ENCODE measurements around the gene PCSK6.

- no peak for TF ChIP-seq CSRNP3 (CRISPR knock-in tag; IDR thresholded peaks at IDR 0.05)
- TF ChIP-seq PATZ1 (CRISPR knock-in tag; IDR thresholded peaks at IDR 0.05; ENCODE audit: borderline replicate concordance), result no peak
- TF ChIP-seq OSR1 (CRISPR knock-in tag; IDR thresholded peaks at IDR 0.05), result no peak
- TF ChIP-seq TCF4 (CRISPR knock-in tag; IDR thresholded peaks at IDR 0.05; ENCODE audit: borderline replicate concordance), result no peak
- TF ChIP-seq TSHZ2 (CRISPR knock-in tag; IDR thresholded peaks at IDR 0.05), result no peak
- TF ChIP-seq ZFP30 (CRISPR knock-in tag; IDR thresholded peaks at IDR 0.05), result no peak
- no peak for TF ChIP-seq CREB5 (CRISPR knock-in tag; IDR thresholded peaks at IDR 0.05; ENCODE audit: low read depth)
- no peak for TF ChIP-seq ZNF70 (CRISPR knock-in tag; IDR thresholded peaks at IDR 0.05)
- no peak for TF ChIP-seq ZFP3 (CRISPR knock-in tag; IDR thresholded peaks at IDR 0.05)
- TF ChIP-seq CSDC2 (CRISPR knock-in tag; IDR thresholded peaks at IDR 0.05), result no peak
Observed at GRCh38 chr15:101496198-101496986, 6.9 kb upstream of the PCSK6 start.

Measured in SK-N-SH treated with all-trans-retinoic acid at 6 μM for 48 hours (cell line).